Adipose tissue (tissue), 3 donors: ENCODE measurements around the gene CLDN11. TPM values are rescaled to one million over a fixed set of nuclear protein-coding genes. Genes with fewer than 3 reads are reported as not detected.

Experiments used
- H3K27ac ChIP-seq: one replicate; pipeline ENCODE4 v1.5.1; 2013; ENCODE audit warnings: low read depth, low read length
- WGBS, 3 donors: extraction: QIAGEN DNeasy Blood & Tissue Kit; methylation state at CpG; one replicate each; pipeline ENCODE4 v1.1.7; 2013; 5-methylcytosine and 5-hydroxymethylcytosine counted together
- polyA plus RNA-seq, 3 donors: library from polyadenylated mRNA; stranded (reverse); fragments of 200-250 nt; gene quantifications; one replicate each; pipeline ENCODE4 v1.2.3, GENCODE V29; 2013
- donor health status: healthy with polysubstance abuse.
- donor health status: Bipolar disorder and iron deficiency.
- donor health status: healthy.

The CLDN11 gene
- polyA plus RNA-seq, 3 donors, result 2.0 to 28.2 (median 16.4) TPM

GRCh38 chr3:170424879-170425278 lies 6.2 kb downstream of the CLDN11 start:
- 77 to 80% (median 79%) methylated on average over 8 of the region's 8 CpGs for WGBS, 3 donors
- no peak overlapping the region for H3K27ac ChIP-seq

GRCh38 chr3:170425491-170426239 lies 7.0 kb downstream of the CLDN11 start:
- 65 to 79% (median 73%) methylated on average over 11 of the region's 11 CpGs for WGBS, 3 donors
- no peak overlapping the region for H3K27ac ChIP-seq

GRCh38 chr3:170426240-170426797 lies 7.7 kb downstream of the CLDN11 start:
- WGBS, 3 donors, result 64 to 82% (median 74%) methylated on average over 2 of the region's 2 CpGs
- H3K27ac ChIP-seq, result no peak overlapping the region

GRCh38 chr3:170428095-170428494 lies 9.4 kb downstream of the CLDN11 start:
- WGBS, 3 donors, result 69 to 83% (median 83%) methylated on average over 2 of the region's 2 CpGs
- H3K27ac ChIP-seq, result no peak overlapping the region

- no peak overlapping the region for H3K27ac ChIP-seq
- 79 to 97% (median 81%) methylated on average over 1 of the region's 1 CpG for WGBS, 3 donors
Measured at GRCh38 chr3:170429050-170429449, 10.4 kb downstream of the CLDN11 start.

- WGBS, 3 donors, result 95 to 96% (median 95%) methylated on average over 3 of the region's 3 CpGs
- no peak overlapping the region for H3K27ac ChIP-seq
Measured at GRCh38 chr3:170431054-170431453, 12.4 kb downstream of the CLDN11 start.

- 96 to 97% (median 97%) methylated on average over 12 to 14 of the region's 14 CpGs for WGBS, 3 donors
Measured at GRCh38 chr3:170432416-170432815, 13.7 kb downstream of the CLDN11 start.

GRCh38 chr3:170436697-170437096 lies 18.0 kb downstream of the CLDN11 start:
- H3K27ac ChIP-seq, result no peak overlapping the region
- WGBS, 3 donors, result 94 to 97% (median 96%) methylated on average over 2 of the region's 2 CpGs

More at GRCh38 chr3:170432416-170432815, 13.7 kb downstream of the CLDN11 start:
- no peak overlapping the region for H3K27ac ChIP-seq

- H3K27ac ChIP-seq, result no peak overlapping the region
- WGBS, 3 donors, result 82 to 93% (median 88%) methylated on average over 4 of the region's 4 CpGs
Measured at GRCh38 chr3:170437176-170437575, 18.5 kb downstream of the CLDN11 start.

GRCh38 chr3:170437696-170438407 lies 19.2 kb downstream of the CLDN11 start:
- no peak overlapping the region for H3K27ac ChIP-seq
- 67 to 77% (median 76%) methylated on average over 10 of the region's 10 CpGs for WGBS, 3 donors

GRCh38 chr3:170438836-170439235 lies 20.2 kb downstream of the CLDN11 start:
- H3K27ac ChIP-seq, result no peak overlapping the region
- 90 to 95% (median 91%) methylated on average over 1 of the region's 1 CpG for WGBS, 3 donors

- WGBS, 3 donors, result 88 to 92% (median 91%) methylated on average over 2 of the region's 2 CpGs
- H3K27ac ChIP-seq, result no peak overlapping the region
Measured at GRCh38 chr3:170440344-170440743, 21.7 kb downstream of the CLDN11 start.

GRCh38 chr3:170441412-170441811 lies 22.7 kb downstream of the CLDN11 start:
- H3K27ac ChIP-seq, result no peak overlapping the region
- 91 to 95% (median 93%) methylated on average over 4 of the region's 4 CpGs for WGBS, 3 donors

- no peak overlapping the region for H3K27ac ChIP-seq
Measured at GRCh38 chr3:170442947-170443346, 24.3 kb downstream of the CLDN11 start.

GRCh38 chr3:170443457-170443856 lies 24.8 kb downstream of the CLDN11 start:
- no peak overlapping the region for H3K27ac ChIP-seq

GRCh38 chr3:170448584-170448983 lies 29.9 kb downstream of the CLDN11 start:
- 70 to 84% (median 77%) methylated on average over 3 of the region's 3 CpGs for WGBS, 3 donors
- H3K27ac ChIP-seq, result no peak overlapping the region

- 91 to 96% (median 94%) methylated on average over 2 of the region's 2 CpGs for WGBS, 3 donors
- no peak overlapping the region for H3K27ac ChIP-seq
Measured at GRCh38 chr3:170450039-170450438, 31.4 kb downstream of the CLDN11 start.

GRCh38 chr3:170454509-170454908 lies 35.8 kb downstream of the CLDN11 start:
- H3K27ac ChIP-seq, result no peak overlapping the region
- 56 to 64% (median 57%) methylated on average over 6 of the region's 6 CpGs for WGBS, 3 donors

- 50 to 54% (median 53%) methylated on average over 4 of the region's 4 CpGs for WGBS, 3 donors
- no peak overlapping the region for H3K27ac ChIP-seq
Measured at GRCh38 chr3:170458285-170458684, 39.6 kb downstream of the CLDN11 start.

GRCh38 chr3:170463011-170463410 lies 44.3 kb downstream of the CLDN11 start:
- 76 to 83% (median 82%) methylated on average over 4 of the region's 4 CpGs for WGBS, 3 donors
- no peak overlapping the region for H3K27ac ChIP-seq
